Left ventricle myocardium inferior (tissue), 1 donor: ENCODE measurements around the gene LBH. TPM values are rescaled to one million over a fixed set of nuclear protein-coding genes. Genes with fewer than 3 reads are reported as not detected.

Experiments
- DNase-seq: peaks from one replicate; pipeline ENCODE4 v3.0.0-alpha.2; 2020
- H3K27ac ChIP-seq: fragments of 200-600 bp; replicated peaks from 2 replicates; pipeline ENCODE4 v1.8.0; 2021
- H3K27me3 ChIP-seq: fragments of 200-600 bp; 2 replicates; pipeline ENCODE4 v1.8.0; 2021; ENCODE audit warnings: low read depth
- H3K36me3 ChIP-seq: fragments of 200-600 bp; 2 replicates; pipeline ENCODE4 v1.8.0; 2021
- H3K4me1 ChIP-seq: fragments of 200-600 bp; 2 replicates; pipeline ENCODE4 v1.8.0; 2021
- H3K4me3 ChIP-seq: fragments of 200-600 bp; 2 replicates; pipeline ENCODE4 v1.8.0; 2021; ENCODE audit warnings: mild to moderate bottlenecking, moderate library complexity
- H3K9me3 ChIP-seq: fragments of 200-600 bp; replicated peaks from 2 replicates; pipeline ENCODE4 v1.8.0; 2021
- intact Hi-C: fragments of 100-400 bp; cut with micrococcal nuclease; formaldehyde crosslinking; loops from one replicate; pipeline ENCODE4 v1.11.0; 2022
- total RNA-seq: library from RNA; stranded (reverse); fragmentation: NEBNext Ultra II Directional; extraction: Animal tissue kit (Norgen Biotek cat#: 25700); gene quantifications from one replicate; pipeline ENCODE4 v1.2.1, GENCODE V29; 2021
- TF ChIP-seq, protein P1 (sequence below): fragments of 200-600 bp; IDR thresholded peaks from 2 replicates; pipeline ENCODE4 v1.8.0; 2021; ENCODE audit warnings: antibody characterized with exemption, mild to moderate bottlenecking, borderline replicate concordance
- donor health status: DM: no; HTN: yes; CAD: no; lungs with severe emphysema.

Gene LBH
- total RNA-seq, 1 donor from 2014 or later, result 200 TPM

DNA sequence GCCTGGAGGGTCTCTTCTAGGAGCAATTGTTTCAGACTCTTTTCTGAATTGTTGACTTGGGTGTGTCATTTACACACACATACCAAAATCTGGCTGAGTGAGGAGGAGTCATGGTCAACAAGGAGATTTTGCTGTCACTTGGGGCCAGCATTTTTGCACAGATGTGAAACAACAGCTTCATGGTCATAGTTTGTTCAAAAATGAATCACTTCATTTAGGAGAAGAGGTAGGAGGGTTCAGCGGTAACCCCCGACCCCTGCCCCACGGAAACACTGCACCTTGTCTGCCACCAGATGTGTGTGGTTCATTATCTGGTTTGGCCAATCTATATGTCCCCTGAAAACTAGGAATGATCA, 42.2 kb downstream of the LBH start:
- Histone ChIP-seq H3K4me1 (peaks cover 35% of the 10 kb centered on the region), H3K27ac (no peak overlapping the region), H3K27me3 (no peaks in the 10 kb centered on the region), H3K9me3 (no peaks in the 10 kb centered on the region), H3K4me3 (no peak overlapping the region), H3K36me3 (no peaks in the 10 kb centered on the region)
- DNase-seq, result no peak
- intact Hi-C loops, result no loop called here
- TF ChIP-seq, protein P1, sequence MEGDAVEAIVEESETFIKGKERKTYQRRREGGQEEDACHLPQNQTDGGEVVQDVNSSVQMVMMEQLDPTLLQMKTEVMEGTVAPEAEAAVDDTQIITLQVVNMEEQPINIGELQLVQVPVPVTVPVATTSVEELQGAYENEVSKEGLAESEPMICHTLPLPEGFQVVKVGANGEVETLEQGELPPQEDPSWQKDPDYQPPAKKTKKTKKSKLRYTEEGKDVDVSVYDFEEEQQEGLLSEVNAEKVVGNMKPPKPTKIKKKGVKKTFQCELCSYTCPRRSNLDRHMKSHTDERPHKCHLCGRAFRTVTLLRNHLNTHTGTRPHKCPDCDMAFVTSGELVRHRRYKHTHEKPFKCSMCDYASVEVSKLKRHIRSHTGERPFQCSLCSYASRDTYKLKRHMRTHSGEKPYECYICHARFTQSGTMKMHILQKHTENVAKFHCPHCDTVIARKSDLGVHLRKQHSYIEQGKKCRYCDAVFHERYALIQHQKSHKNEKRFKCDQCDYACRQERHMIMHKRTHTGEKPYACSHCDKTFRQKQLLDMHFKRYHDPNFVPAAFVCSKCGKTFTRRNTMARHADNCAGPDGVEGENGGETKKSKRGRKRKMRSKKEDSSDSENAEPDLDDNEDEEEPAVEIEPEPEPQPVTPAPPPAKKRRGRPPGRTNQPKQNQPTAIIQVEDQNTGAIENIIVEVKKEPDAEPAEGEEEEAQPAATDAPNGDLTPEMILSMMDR, result no peak

GRCh38 chr2:30275256-30275655, 43.9 kb downstream of the LBH start:
- Histone ChIP-seq H3K27ac (no peak overlapping the region), H3K36me3 (no peaks in the 10 kb centered on the region), H3K4me1 (peaks cover 18% of the 10 kb centered on the region), H3K27me3 (no peaks in the 10 kb centered on the region), H3K4me3 (no peak overlapping the region), H3K9me3 (no peaks in the 10 kb centered on the region)
- TF ChIP-seq, protein P1, result no peak
- intact Hi-C loops, result no loop called here
- no peak for DNase-seq

GRCh38 chr2:30276455-30276911, 45.1 kb downstream of the LBH start:
- intact Hi-C loops, result no loop called here
- Histone ChIP-seq H3K36me3 (no peaks in the 10 kb centered on the region), H3K4me3 (no peak overlapping the region), H3K27me3 (no peaks in the 10 kb centered on the region), H3K27ac (no peak overlapping the region), H3K9me3 (no peaks in the 10 kb centered on the region), H3K4me1 (peaks cover 17% of the 10 kb centered on the region)
- TF ChIP-seq, protein P1, result no peak
- no peak for DNase-seq

GRCh38 chr2:30277582-30277981, 46.2 kb downstream of the LBH start:
- intact Hi-C loops, result no loop called here
- H3K4me1 ChIP-seq, result peaks cover 17% of the 10 kb centered on the region
- H3K4me3 ChIP-seq, result no peak overlapping the region
- no peaks in the 10 kb centered on the region for H3K36me3 ChIP-seq
- H3K27ac ChIP-seq, result no peak overlapping the region
- TF ChIP-seq, protein P1, result no peak
- no peak for DNase-seq
- H3K27me3 ChIP-seq, result no peaks in the 10 kb centered on the region
- no peaks in the 10 kb centered on the region for H3K9me3 ChIP-seq

- no peak for DNase-seq
- Histone ChIP-seq H3K27me3 (no peaks in the 10 kb centered on the region), H3K36me3 (no peaks in the 10 kb centered on the region), H3K27ac (no peak overlapping the region), H3K4me1 (peaks cover 11% of the 10 kb centered on the region), H3K4me3 (no peak overlapping the region), H3K9me3 (no peaks in the 10 kb centered on the region)
- intact Hi-C loops, result no loop called here
- TF ChIP-seq, protein P1, result no peak
These were observed 47.1 kb downstream of the LBH start for GRCh38 chr2:30278419-30278818.
